A172 (cell line): ENCODE results near the gene SLC6A18. TPM values are rescaled to one million over a fixed set of nuclear protein-coding genes. Genes with fewer than 3 reads are reported as not detected.

Experiments
- DNase-seq: peaks from one replicate; pipeline ENCODE4 v3.0.0-alpha.2; 2015; ENCODE audit warnings: low spot score
- total RNA-seq: library from RNA; depleted of rRNA; stranded (reverse); fragments of >200 nt; shearing (Covaris generic); gene quantifications from 2 replicates; pipeline ENCODE4 v1.2.3, GENCODE V29; 2014

Gene SLC6A18
- total RNA-seq, 1 experiment from 2014 or later: not detected

DNA sequence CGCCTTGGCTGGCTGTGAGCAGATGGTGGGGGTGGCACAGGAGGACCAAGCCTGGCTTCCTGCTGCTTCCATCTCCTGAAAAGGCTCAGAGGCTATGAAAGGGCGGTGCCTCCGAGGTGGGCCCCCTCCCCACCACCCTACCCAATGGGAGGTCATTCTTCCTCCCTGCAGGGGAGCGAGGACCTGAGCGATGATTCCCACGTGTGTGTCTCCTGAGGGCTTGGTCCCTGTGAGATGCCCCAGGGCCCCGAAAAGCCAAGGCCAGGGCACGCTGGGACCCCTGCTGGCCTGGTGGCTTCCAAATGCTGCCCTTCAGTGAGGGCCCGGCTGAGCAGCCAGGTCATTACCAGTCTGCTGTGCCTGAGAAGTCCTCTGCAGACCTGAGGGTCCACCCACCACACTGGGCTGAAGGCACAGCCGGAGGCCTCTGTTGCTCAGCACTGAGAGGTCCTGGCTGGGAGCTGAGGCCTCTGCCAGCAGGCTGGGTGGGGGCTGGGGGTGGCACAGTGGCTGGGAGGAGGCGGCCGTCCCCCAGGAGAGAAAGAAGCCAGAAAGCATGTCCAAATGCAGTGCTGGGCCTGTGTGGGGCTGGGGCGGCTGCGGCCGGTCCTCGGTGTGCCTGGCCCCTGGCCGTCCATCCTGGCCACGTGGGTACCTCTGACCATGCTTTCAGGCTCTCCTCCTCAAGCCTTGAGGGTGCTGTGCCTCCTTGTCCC, 37.8 kb upstream of the SLC6A18 start:
- DNase-seq: no peak

DNA sequence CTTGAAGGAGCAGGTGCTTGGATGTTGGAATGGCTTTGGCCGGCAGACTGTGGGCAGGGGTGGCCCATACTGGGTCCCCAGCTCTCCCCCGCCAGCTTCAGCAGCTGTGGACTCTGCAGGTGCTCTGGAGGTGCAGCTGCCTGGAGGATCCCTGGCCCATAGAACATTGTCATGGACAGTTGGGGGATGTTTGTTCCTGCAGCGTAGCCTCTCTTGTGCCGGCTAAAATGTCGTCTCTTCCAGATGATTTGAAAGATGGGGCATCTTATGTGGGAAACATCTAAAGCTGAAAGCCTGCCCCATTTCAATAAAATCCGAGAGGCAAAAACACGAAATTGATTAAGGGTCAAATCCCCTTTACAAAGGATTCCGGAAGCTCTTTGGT, 37.2 kb upstream of the SLC6A18 start:
- no peak for DNase-seq

DNA sequence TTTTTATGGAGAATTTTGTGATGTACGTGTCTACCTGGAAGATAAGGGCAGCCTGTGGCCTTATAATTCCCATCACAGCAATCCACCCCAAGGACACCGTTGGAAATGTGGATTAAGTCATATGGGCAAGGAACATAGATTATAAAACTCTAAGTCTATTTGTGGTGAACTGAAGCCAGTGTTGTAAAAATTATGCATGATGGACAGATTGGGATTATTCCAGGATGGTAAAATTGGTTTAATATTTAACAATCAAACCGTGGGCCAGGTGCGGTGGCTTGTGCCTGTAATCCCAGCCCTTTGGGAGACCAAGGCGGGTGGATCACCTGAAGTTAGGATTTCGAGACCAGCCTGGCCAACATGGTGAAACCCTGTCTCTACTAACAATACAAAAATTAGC, 36.7 kb upstream of the SLC6A18 start:
- DNase-seq: no peak

DNA sequence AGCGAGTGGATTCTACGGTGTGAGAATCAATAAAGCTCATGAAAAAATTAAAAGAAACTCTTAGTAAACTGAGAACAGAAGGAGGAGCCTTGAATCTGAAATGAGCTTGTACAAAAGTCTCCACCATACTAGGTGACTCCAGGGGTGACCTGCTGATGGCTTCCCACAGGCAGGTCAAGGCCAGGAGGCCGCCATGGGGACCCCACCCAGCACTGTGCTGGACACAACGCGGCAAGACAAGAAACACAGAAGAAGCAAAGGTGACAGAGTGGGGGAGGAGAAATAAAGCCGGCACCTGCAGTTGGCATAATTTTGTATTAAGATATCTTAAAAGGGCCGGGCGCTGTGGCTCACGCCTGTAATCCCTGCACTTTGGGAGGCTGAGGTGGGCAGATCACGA, 35.9 kb upstream of the SLC6A18 start:
- no peak for DNase-seq

DNA sequence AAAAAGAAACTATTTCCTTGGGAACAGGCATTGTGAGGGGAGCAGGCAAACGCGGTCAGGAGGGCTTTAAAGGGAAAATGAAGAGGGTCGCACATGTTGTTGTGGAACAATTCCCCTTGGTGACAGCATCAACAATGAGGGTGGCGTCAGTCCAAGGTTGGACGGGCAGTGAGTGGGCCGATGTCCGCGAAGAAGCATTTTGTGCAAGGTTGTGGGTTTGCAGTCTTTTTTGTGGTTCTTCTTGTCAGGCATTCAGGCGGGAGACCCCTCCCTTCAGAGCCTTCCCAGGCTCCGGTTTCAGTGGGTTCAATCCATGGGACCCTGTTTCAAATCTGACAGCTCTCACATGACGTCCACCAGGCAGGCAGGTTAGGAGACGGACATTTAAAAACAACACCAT, 34.9 kb upstream of the SLC6A18 start:
- no peak for DNase-seq

DNA sequence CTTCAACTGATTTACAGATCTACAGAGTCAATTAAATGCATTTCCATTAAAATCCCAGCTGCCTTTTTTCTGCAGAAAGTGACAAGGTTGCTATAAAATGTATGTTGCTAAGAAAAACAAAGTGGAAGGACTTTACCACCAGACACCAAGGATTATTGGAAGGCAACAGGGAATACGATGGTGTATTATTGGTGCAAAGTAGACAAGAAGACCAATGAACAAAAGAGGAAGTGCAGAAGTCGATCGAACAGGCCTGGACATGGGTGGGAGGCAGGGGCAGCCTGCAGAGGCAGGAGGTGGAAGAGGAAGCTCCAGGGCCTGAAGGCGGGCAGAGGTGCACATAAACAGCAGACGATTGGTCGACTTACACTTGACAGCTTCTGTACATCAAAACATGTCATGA, 34.3 kb upstream of the SLC6A18 start:
- DNase-seq: no peak

DNA sequence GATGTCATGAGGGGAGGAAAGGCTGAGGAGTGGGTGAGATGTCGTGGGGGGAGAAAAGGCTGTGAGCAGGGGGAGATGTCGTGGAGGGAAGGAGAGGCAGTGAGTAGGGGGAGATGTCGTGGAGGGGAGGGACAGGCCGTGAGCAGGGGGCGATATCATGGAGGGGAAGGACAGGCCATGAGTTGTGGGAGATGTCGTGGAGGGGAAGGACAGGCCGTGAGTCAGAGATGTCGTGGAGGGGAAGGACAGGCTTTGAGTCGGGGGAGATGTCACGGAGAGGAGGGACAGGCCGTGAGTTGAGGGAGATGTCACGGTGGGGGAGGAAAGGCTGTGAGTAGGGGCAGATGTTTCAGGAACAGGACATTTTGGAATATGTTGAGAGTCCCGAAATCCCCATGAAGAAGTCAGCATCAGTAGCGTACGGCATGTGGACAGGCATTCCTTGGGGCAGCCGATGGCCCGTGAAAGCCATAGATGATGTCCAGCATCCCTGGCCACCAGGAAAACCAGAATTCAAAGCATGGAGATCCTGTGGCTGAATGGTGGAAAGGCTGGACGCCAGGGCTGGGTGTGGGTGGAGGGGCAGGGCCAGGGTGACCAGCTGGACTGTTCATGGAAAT, 32.1 kb upstream of the SLC6A18 start:
- no peak for DNase-seq

DNA sequence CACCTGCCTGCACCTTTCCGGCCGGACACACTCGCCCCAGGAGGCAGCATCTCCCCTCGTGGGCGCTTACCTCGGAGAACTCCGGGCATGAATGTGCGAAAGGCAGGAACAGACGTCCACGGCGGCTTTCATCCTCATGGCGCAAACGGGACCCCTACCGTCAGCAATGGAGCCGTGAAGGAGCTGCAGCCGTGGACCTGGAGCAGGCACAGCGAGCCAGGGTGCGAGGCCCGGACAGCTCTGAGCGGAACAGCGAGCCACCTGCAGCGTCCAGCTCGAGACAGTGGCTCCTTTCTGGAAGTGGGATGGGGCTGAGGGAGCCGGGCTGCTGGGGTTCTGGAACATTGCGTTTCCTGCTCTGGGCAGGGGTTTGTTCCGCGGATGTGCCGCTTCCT, 31.6 kb upstream of the SLC6A18 start:
- no peak for DNase-seq

DNA sequence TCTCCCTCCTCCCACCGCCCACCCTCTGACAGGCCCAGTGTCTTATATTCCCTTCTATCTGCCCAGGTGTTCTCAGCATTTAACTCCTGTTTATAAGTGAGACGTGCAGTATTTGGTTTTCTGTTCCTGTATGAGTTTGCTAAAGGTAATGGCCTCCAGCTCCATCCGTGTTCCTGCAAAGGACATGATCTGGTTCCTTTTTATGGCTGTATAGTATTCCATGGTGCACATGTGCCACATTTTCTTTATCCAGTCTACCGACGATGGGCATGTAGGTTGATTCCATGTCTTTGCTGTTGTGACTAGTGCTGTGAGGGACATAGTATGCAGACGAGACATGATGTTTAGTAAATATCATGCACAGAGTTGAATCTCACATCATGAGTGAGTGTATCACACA, 30.8 kb upstream of the SLC6A18 start:
- DNase-seq: no peak

DNA sequence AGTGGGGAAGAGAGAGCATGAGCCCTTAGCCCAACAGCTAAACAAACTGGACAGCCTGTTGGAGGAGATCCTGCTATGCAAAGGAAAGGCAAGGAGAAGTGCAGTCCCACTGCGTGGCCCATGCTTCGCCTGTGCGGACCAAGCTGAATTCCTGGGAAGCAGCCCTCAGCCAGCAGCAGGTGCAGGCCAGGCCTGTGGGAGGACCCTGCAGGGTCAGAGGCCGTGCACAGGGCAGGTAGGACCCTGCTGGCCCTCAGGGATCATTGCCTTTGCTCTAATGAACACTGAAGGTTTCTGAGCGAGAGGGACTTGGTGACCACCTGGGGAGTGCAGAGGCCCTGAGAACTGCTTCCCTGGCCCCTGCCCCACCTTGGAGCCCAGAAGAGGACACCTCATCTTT, 29.7 kb upstream of the SLC6A18 start:
- DNase-seq: no peak

DNA sequence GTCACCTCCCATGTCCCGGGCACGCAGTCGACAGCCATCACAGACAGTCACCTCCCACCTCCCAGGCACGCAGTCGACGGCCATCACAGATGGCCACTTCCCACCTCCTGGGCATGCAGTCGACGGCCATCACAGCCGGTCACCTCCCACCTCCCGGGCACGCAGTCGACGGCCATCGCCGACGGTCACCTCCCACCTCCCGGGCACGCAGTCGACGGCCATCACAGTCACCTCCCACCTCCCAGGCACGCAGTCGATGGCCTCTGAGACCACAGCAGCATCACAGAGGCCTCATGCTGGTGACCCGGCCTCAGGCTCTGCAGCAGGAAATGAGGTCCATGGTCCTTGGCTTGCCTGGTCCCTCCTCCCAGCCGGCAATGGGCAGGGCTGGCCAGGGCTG, 29.3 kb upstream of the SLC6A18 start:
- DNase-seq: no peak

DNA sequence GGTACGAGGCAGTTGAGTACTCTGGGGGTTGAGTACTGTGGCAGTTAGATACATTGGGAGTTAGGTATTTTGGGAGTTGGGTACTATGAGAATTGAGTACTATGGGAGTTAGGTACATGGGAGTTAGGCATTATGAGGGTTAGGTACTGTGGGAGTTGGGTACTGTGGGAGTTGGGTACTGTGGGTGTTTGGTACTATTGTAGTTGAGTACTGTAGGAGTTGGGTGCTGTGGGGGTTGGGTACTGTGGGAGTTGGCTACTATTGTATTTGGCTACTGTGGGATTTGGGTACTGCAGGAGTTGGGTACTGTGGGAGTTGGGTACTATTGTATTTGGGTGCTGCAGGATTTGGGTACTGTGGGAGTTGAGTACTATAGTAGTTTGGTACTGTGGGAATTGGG, 28.6 kb upstream of the SLC6A18 start:
- no peak for DNase-seq

DNA sequence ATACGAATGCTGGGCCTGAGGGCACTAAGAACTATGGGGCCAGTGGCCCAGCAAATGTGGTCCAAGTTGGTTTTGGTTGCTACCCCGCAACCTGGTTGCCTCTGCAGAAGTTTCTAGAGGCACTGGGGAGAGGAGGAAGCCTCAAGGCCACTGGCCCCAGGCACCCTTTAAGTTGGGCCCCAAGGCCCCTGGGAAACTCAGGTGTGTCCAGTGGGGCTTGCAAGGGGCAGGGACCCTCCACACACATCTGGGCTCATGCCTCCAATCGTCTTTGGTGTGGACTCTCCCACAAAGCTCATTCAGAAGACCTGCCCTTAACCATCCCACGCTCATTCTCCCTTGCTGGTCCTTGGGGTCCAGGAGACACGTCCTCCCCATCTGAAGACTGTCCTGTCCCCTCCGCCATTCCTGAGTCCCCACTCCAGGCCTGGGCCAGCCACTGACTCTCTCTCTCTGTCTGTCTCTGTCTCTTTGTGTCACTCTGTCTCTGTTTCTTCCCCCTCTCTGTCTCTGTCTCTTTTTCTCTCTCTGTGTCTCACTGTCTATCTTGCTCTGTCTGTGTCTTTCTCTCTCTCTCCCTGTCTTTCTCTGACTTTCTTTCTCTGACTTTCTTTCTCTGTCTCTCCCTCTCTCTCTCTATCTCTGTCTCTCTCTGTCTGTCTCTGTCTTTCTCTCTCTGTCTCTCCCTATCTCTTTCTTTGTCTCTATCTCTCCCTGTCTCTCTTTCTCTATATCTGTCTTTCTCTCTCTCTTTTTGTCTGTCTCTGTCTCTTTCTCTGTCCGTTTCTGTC, 27.1 kb upstream of the SLC6A18 start:
- DNase-seq: no peak

DNA sequence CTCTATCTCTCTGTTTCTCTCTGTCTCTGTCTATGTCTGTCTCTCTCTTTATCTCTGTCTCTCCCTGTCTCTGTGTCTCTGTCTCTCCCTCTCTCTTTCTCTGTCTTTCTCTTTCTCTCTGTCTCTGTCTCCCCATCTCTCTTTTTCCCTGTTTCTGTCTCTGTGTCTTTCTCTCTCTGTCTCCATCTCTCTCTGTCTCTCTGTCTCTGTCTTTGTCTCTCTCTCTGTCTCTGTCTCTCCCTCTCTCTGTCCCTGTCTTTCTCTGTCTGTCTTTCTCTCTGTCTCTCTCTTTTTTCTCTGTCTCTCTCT, 25.9 kb upstream of the SLC6A18 start:
- no peak for DNase-seq

DNA sequence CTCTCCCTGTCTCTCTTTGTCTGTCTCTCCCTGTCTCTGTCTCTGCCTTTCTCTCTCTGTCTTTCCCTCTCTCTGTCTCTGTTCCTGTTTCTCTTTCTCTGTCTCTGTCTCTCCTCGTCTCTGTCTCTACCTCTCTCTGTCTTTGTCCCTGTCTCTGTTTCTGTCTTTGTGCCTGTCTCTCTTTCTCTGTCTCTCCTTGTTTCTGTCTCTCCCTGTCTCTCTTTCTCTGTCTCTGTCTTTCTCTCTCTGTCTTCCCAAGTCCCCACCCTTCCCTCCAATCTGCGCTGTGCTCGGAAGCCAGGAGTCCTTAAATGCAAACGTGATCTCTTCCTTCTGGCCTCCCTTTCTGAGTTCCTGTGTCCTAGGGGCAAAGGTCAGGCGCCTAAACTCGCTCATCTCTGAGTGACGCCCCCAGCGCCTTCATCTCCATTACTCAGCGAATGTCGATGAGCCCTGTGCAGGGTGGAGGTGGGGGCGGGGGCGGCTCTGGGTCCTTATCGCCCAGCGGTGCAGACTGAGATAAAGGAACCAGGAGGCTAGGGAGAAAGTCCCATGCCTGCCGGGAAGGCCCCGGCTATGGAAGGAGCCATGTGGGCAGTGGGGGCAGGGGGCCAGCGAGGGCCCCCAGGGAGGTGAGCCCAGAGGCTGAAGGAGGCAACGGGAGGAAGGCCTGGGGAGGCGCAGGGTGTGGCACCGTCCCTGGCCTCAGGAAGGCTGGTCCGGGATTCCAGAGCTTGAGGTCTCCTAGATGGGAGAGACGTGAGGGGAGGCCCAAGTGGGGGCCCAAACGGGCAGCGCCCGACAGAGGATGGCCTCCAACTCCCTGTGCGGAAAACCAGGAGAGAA, 25.3 kb upstream of the SLC6A18 start:
- no peak for DNase-seq

DNA sequence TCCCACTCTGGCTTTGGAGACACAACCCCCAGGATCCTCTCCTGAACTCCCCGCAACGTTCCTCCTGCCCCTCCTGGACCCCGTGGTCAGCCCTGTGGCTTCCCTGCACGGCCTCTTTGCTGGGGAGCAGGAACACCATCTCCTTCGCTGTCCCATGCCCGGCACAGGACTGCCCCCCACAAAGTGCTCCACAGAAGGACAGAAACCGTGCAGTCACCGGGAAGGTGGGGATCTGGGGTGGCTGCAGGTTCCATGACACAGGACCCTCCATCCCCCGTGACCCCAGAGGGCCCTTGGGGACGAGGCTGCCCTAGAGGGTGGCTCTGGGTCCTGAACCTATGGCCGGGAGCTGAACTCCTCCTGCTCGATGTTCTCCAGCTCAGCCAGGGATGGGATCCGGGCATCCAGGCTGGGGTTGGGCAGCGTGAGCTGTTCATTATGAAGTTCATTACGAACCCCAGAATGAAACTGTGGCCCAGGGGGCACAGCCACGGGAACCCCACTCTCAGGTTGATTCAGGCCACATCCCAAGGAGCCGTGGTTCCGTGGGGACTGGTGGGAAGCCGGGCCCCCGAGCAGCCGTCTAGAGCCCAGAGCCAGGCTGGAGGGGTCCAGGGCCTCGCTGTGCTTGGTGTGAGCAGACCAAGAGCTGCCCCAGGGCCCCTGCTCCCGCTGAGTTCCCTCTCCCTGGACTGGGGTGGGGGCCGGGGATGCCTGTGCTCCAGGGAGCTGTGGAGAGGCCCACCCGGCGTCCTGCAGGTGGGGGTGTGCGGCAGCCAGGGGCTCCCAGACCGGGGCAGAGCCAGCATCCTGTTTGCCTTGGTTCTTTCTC, 24.5 kb upstream of the SLC6A18 start:
- DNase-seq: no peak

DNA sequence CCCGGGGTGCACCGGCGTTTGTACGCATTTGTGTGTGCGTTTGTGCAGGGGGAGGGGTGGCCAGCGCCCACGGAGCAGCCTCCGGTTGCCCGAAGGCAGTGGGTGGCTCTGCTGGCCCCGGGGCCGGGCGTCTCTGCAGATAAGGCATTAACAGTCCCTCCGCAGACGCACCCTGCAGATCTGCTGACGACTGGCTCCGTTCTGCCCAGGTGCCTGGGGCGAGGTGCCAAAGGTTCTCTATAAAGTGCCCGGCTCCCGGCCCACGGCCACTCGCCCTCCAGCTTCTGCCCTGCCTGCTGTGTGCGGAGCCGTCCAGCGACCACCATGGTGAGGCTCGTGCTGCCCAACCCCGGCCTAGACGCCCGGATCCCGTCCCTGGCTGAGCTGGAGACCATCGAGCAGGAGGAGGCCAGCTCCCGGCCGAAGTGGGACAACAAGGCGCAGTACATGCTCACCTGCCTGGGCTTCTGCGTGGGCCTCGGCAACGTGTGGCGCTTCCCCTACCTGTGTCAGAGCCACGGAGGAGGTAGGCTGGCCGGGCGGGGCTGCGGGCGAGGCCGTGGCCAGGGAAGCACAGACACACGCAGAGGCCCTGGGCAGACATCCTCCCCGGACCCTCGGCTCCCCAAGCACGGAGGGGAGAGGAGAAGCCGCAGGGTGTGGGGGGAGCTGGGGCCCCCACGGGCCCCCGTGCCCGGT, 23.7 kb upstream of the SLC6A18 start, which contains the start of gene SLC6A19:
Gene SLC6A19, plus strand, starts transcription at position 269 of the 699 bp plus-strand sequence. Its CDS starts 56 bp downstream, at position 325.
- DNase-seq: no peak

DNA sequence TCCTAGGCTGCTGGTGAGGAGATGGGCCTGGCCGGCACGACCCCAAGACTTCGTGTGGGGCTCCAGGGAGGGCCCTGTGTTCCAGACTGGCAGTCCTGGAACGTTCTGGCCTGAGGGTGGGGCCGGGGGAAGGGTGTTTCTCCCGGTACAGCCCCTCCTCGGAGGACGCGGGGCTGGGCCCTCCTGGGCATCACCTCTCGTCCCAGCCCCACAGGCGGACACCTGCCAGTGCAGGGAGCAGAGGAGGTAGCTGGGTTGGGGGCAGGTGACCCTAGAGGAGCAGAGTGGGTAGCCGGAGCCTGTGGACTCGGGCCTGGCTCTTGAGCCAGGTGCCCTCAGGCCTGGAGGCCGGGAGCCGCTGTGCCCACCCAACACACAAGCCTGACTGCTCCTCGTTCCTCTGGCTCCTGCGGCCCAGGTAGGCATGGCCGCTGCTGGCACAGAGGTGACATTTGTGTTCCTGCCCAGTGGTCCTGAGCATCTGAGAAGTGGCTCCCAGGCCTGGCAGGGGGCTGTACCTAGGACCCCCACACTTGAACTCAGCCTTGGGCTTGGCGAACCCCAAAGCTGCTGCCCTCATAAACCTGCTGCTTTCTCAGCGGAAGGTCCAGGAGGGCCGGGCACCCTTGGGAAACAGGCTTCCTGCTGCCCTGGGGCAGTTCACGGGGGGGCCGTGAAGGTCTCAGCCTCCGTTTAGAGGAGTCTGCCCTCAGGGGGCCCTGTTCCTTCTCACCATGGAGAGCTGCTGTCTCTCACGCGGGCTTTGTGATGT, 23.0 kb upstream of the SLC6A18 start:
- DNase-seq: no peak

DNA sequence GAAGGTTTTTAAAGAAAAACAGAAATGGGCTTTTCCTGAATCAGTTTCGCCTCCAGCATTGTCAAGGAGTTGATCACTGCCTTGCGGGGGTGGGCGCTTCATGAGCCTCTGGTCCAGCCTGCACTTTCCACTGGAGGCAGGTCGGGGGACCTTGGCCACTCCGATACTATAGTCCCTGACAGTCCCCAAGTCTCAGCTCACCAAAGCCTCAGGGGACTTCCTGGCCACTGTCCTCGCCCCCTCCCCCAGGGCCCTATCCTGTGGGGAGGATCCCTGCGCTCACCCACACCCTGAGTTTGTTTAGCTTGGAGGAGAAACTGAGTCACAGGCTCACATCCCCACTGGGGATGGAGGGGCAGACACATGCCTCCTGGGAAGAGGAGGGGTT, 22.4 kb upstream of the SLC6A18 start:
- no peak for DNase-seq
